Adrenal gland (tissue), 12 donors: Measurements from ENCODE around the gene MMP24OS. TPM values are rescaled to one million over a fixed set of nuclear protein-coding genes. Genes with fewer than 3 reads are reported as not detected.

Experiments
- DNase-seq, 7 donors: peaks; one replicate each; pipeline ENCODE4 v3.0.0-alpha.2; 2019 to 2020
- H3K27ac ChIP-seq, 5 donors: fragments of 200-600 bp; sonication (generic) in 4 of 5; 1 replicate in 3 of 5; 2 replicates in 2 of 5; pipeline versions ENCODE4 v1.5.1 to v1.8.0; 2016 to 2020; ENCODE audit warnings: mild to moderate bottlenecking in 1 of 5
- H3K27me3 ChIP-seq: fragments of 200-600 bp; 2 replicates; pipeline ENCODE4 v1.8.0; 2021
- H3K36me3 ChIP-seq, 2 donors: fragments of 200-600 bp; replicated peaks in 1 of 2; 1 replicate in 1 of 2; 2 replicates in 1 of 2; pipeline versions ENCODE4 v1.5.1 to v1.8.0; 2018 to 2022
- H3K4me1 ChIP-seq, 2 donors: fragments of 200-600 bp; replicated peaks in 1 of 2; 1 replicate in 1 of 2; 2 replicates in 1 of 2; pipeline versions ENCODE4 v1.5.1 to v1.8.0; 2018 to 2021
- H3K4me3 ChIP-seq, 4 donors: fragments of 200-600 bp; sonication (generic) in 3 of 4; one replicate each; pipeline ENCODE4 v1.5.1; 2016 to 2018
- H3K9me3 ChIP-seq, 3 donors: fragments of 200-600 bp; sonication (generic) in 1 of 3; replicated peaks in 1 of 3; 1 replicate in 2 of 3; 2 replicates in 1 of 3; pipeline versions ENCODE4 v1.5.1 to v1.8.0; 2016 to 2021
- POLR2A ChIP-seq, 2 donors: fragments of 450-650 bp; IDR thresholded peaks; one replicate each; pipeline ENCODE4 v1.6.1; 2017; ENCODE audit warnings: antibody characterized with exemption in 2 of 2, mild to moderate bottlenecking in 2 of 2, moderate library complexity in 1 of 2
- WGBS, 4 donors: extraction: QIAGEN DNeasy Blood & Tissue Kit in 2 of 4; methylation state at CpG; one replicate each; pipeline versions ENCODE4 v1.1.5 to v1.1.7; 2013 to 2017; 5-methylcytosine and 5-hydroxymethylcytosine counted together
- intact Hi-C, 2 donors: fragments of 100-400 bp; cut with DNase I; formaldehyde crosslinking; loops; one replicate each; pipeline versions ENCODE4 v1.14.1 to v1.15.0; 2022 to 2023
- polyA plus RNA-seq, 3 donors: library from polyadenylated mRNA; stranded (reverse); fragments of 200-250 nt in 2 of 3; fragments of 350-450 nt in 1 of 3; fragmentation: Illumina TruSeq in 1 of 3; extraction: RNeasy Lipid Tissue Mini Kit (QIAGEN cat#74804) in 1 of 3; gene quantifications; one replicate each; pipeline ENCODE4 v1.2.3, GENCODE V29; 2013 to 2014
- total RNA-seq, 9 donors: library from RNA; depleted of rRNA in 4 of 9; stranded (reverse); fragments of >200 nt in 4 of 9; fragments of 120-200 nt in 1 of 9; fragmentation: NEBNext Ultra II Directional in 1 of 9; extraction: Animal tissue kit (Norgen Biotek cat#: 25700) in 1 of 9; gene quantifications; one replicate each; pipeline versions ENCODE4 v1.1.0 to v1.2.4, GENCODE V29; 2013 to 2023
- TF ChIP-seq, protein P1 (sequence below), 6 experiments: fragments of 450-650 bp in 4 of 6; fragments of 200-600 bp in 2 of 6; sonication (generic) in 1 of 6; IDR thresholded peaks; 1 replicate in 5 of 6; 2 replicates in 1 of 6; pipeline versions ENCODE4 v1.5.1 to v1.8.0; 2016 to 2021; ENCODE audit warnings: antibody characterized with exemption in 6 of 6, mild to moderate bottlenecking in 2 of 6, moderate library complexity in 1 of 6
- donor health status: healthy with polysubstance abuse.
- donor health status: Bipolar disorder and iron deficiency.
- donor health status: DM: yes; HTN: yes; CAD: no.
- donor health status: DM: no; HTN: no; CAD: no.
- donor health status: DM: no; HTN: no; CAD: no.
- donor health status: DM: yes; HTN: yes; CAD: no.

The MMP24OS gene
- total and polyA plus RNA-seq, 12 donors = 24.8 to 150 (median 84.4) TPM

DNA sequence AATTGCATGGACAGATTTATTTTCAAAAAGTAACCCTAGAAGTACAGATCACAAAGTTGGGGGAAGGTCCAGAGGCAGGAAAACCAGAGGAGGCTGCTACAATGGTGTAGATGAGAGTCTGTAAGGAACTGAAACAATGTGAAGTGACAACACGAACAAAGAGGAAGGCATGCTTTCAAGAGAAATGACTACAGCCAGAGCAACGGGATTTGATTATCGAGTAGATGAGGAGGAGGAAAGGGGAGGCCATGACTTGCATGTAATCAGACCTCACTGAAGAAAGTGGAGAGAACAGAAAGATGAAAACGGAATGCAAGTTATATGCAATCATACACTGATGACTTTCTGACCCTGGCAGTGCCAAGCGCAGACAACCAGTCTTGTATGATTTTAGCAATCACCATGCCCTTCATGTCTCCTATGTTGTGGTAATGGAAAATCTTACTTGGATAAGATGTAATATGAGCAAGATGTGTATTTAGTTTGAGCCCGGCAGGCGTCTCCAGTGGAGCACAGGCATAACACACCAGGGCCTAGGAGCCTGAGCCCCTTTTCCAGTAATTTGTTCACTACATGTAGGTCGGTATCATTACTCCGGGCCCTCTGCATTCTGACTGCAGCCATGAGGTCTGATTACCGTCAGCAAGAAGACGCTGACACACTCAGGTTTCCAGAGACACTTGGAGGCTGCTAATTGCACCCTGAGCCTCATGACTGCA, 48.3 kb upstream of the MMP24OS start:
- Histone ChIP-seq H3K36me3 (no peaks in the 10 kb centered on the region), H3K27me3 (no peaks in the 10 kb centered on the region), H3K9me3 (no peaks in the 10 kb centered on the region), H3K4me1 (peaks cover 9 to 29% of the 10 kb centered on the region in 2 donors), H3K4me3 (no peak overlapping the region), H3K27ac (peak overlapping the region in 2 of 5 donors; percentile 68)
- TF ChIP-seq, protein P1, sequence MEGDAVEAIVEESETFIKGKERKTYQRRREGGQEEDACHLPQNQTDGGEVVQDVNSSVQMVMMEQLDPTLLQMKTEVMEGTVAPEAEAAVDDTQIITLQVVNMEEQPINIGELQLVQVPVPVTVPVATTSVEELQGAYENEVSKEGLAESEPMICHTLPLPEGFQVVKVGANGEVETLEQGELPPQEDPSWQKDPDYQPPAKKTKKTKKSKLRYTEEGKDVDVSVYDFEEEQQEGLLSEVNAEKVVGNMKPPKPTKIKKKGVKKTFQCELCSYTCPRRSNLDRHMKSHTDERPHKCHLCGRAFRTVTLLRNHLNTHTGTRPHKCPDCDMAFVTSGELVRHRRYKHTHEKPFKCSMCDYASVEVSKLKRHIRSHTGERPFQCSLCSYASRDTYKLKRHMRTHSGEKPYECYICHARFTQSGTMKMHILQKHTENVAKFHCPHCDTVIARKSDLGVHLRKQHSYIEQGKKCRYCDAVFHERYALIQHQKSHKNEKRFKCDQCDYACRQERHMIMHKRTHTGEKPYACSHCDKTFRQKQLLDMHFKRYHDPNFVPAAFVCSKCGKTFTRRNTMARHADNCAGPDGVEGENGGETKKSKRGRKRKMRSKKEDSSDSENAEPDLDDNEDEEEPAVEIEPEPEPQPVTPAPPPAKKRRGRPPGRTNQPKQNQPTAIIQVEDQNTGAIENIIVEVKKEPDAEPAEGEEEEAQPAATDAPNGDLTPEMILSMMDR (IDR thresholded peaks at IDR 0.05) = no peak
- no peak for TF ChIP-seq POLR2A (IDR thresholded peaks at IDR 0.05)
- 72 to 82% (median 79%) methylated on average over 9 to 11 of the region's 11 CpGs for WGBS, 4 donors
- peak in 2 of 7 donors; percentile 28 to 67 for DNase-seq
- intact Hi-C loops = no loop called here

GRCh38 chr20:35325401-35325800, 47.5 kb upstream of the MMP24OS start:
- Histone ChIP-seq H3K27ac (peak overlapping the region in 1 of 5 donors; percentile 68), H3K4me3 (no peak overlapping the region), H3K4me1 (peaks cover 9 to 29% of the 10 kb centered on the region in 2 donors), H3K9me3 (no peaks in the 10 kb centered on the region), H3K36me3 (no peaks in the 10 kb centered on the region), H3K27me3 (no peaks in the 10 kb centered on the region)
- 86 to 93% (median 93%) methylated on average over 6 of the region's 6 CpGs for WGBS, 4 donors
- no peak for DNase-seq
- TF ChIP-seq, protein P1 (IDR thresholded peaks at IDR 0.05) = no peak
- no peak for TF ChIP-seq POLR2A (IDR thresholded peaks at IDR 0.05)
- intact Hi-C loops = no loop called here

- Histone ChIP-seq H3K9me3 (no peaks in the 10 kb centered on the region), H3K27ac (no peak overlapping the region), H3K27me3 (no peaks in the 10 kb centered on the region), H3K4me1 (peaks cover 0 to 9% of the 10 kb centered on the region in 2 donors), H3K36me3 (no peaks in the 10 kb centered on the region), H3K4me3 (no peak overlapping the region)
- intact Hi-C loops = no loop called here
- DNase-seq = no peak
- no peak for TF ChIP-seq POLR2A (IDR thresholded peaks at IDR 0.05)
- TF ChIP-seq, protein P1 (IDR thresholded peaks at IDR 0.05) = no peak
- 87 to 97% (median 95%) methylated on average over 3 of the region's 3 CpGs for WGBS, 4 donors
These were observed 42.6 kb upstream of the MMP24OS start for GRCh38 chr20:35320396-35321126.

DNA sequence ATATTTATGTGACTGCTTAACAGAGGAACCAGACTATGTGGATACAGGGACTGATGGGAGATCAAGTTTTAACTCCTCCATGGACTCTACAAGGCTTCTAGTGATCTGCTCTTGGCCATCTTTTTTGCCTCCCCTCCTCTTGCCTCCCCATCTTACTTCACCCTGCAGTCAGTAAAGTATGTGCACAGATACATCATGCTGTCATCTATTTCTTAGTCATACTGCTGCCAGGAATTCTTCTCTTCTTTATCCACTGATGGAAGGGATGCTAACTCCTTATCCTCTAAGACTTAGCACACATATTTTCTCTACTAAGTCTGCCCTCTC, 41.9 kb upstream of the MMP24OS start:
- Histone ChIP-seq H3K36me3 (no peaks in the 10 kb centered on the region), H3K9me3 (no peaks in the 10 kb centered on the region), H3K27me3 (no peaks in the 10 kb centered on the region), H3K4me1 (peaks cover 0 to 9% of the 10 kb centered on the region in 2 donors), H3K4me3 (no peak overlapping the region), H3K27ac (no peak overlapping the region)
- no peak for DNase-seq
- TF ChIP-seq, protein P1 (IDR thresholded peaks at IDR 0.05) = no peak
- no peak for TF ChIP-seq POLR2A (IDR thresholded peaks at IDR 0.05)
- intact Hi-C loops = no loop called here
